ENCODE data around the gene TWF1. TPM values are rescaled to one million over a fixed set of nuclear protein-coding genes. Genes with fewer than 3 reads are reported as not detected.
A peak's percentile ranks its signal among the peaks of the same experiment; 100 is the strongest.

The TWF1 gene
- total RNA-seq, 4 donors from 2014 or later: 88.2 to 126 (median 111) TPM

- H3K9me3 ChIP-seq: no peaks in the 10 kb centered on the region
- H3K36me3 ChIP-seq: no peaks in the 10 kb centered on the region
- no peak overlapping the region for H3K27ac ChIP-seq
- no peak for ATAC-seq
- peaks cover 0 to under 1% (median 0%) of the 10 kb centered on the region in 3 donors for H3K4me1 ChIP-seq
- no peak for TF ChIP-seq POLR2A (IDR thresholded peaks at IDR 0.05)
- no peak for TF ChIP-seq POLR2AphosphoS5 (IDR thresholded peaks at IDR 0.05)
- TF ChIP-seq EP300 (IDR thresholded peaks at IDR 0.05): no peak
- TF ChIP-seq, protein P1, sequence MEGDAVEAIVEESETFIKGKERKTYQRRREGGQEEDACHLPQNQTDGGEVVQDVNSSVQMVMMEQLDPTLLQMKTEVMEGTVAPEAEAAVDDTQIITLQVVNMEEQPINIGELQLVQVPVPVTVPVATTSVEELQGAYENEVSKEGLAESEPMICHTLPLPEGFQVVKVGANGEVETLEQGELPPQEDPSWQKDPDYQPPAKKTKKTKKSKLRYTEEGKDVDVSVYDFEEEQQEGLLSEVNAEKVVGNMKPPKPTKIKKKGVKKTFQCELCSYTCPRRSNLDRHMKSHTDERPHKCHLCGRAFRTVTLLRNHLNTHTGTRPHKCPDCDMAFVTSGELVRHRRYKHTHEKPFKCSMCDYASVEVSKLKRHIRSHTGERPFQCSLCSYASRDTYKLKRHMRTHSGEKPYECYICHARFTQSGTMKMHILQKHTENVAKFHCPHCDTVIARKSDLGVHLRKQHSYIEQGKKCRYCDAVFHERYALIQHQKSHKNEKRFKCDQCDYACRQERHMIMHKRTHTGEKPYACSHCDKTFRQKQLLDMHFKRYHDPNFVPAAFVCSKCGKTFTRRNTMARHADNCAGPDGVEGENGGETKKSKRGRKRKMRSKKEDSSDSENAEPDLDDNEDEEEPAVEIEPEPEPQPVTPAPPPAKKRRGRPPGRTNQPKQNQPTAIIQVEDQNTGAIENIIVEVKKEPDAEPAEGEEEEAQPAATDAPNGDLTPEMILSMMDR (IDR thresholded peaks at IDR 0.05): no peak
- 50 to 88% methylated on average over 1 to 2 of the region's 2 CpGs for WGBS, 2 donors (ENCODE audit: low coverage in 1 of 2)
- no peaks in the 10 kb centered on the region for H3K27me3 ChIP-seq
- H3K4me3 ChIP-seq: no peak overlapping the region
Observed at GRCh38 chr12:43812057-43812456, 5.9 kb upstream of the TWF1 start.

GRCh38 chr12:43807386-43807785 is 1.3 kb upstream of the TWF1 start:
- ATAC-seq: no peak

GRCh38 chr12:43806737-43807072 is 588 bp upstream of the TWF1 start:
- peak overlapping the region; percentile 83 to 100 for H3K4me3 ChIP-seq
- TF ChIP-seq EP300 (IDR thresholded peaks at IDR 0.05): no peak
- TF ChIP-seq, protein P1 (IDR thresholded peaks at IDR 0.05): no peak
- no peak for TF ChIP-seq POLR2A (IDR thresholded peaks at IDR 0.05)
- TF ChIP-seq POLR2AphosphoS5 (IDR thresholded peaks at IDR 0.05): no peak

More at GRCh38 chr12:43807386-43807785, 1.3 kb upstream of the TWF1 start:
- no peak overlapping the region for H3K4me3 ChIP-seq
- peaks cover 0 to 6% of the 10 kb centered on the region in 2 donors for H3K36me3 ChIP-seq
- no peak overlapping the region for H3K27ac ChIP-seq
- peaks cover 0 to 36% (median 6%) of the 10 kb centered on the region in 3 donors for H3K4me1 ChIP-seq
- H3K27me3 ChIP-seq: no peaks in the 10 kb centered on the region
- H3K9me3 ChIP-seq: no peaks in the 10 kb centered on the region
- WGBS, 2 donors (ENCODE audit: low coverage in 1 of 2): 76 to 89% methylated on average over 3 of the region's 3 CpGs
- TF ChIP-seq POLR2A (IDR thresholded peaks at IDR 0.05) (no peak), EP300 (IDR thresholded peaks at IDR 0.05) (no peak), POLR2AphosphoS5 (IDR thresholded peaks at IDR 0.05) (no peak)
- TF ChIP-seq, protein P1 (IDR thresholded peaks at IDR 0.05): no peak

GRCh38 chr12:43805149-43805859 is 813 bp downstream of the TWF1 start:
- no peak for ATAC-seq
- TF ChIP-seq POLR2AphosphoS5 (IDR thresholded peaks at IDR 0.05): no peak
- TF ChIP-seq EP300 (IDR thresholded peaks at IDR 0.05): no peak
- TF ChIP-seq, protein P1 (IDR thresholded peaks at IDR 0.05): peak in 1 of 4 experiments; percentile 19

More at GRCh38 chr12:43806737-43807072, 588 bp upstream of the TWF1 start:
- WGBS, 2 donors (ENCODE audit: low coverage in 1 of 2): 0 to 4% methylated on average over 3 of the region's 3 CpGs
- H3K9me3 ChIP-seq: no peaks in the 10 kb centered on the region
- ATAC-seq: no peak
- H3K27me3 ChIP-seq: no peaks in the 10 kb centered on the region
- H3K27ac ChIP-seq: peak overlapping the region; percentile 94 to 99 (median 96)
- peaks cover 0 to 36% (median 6%) of the 10 kb centered on the region in 3 donors for H3K4me1 ChIP-seq
- peaks cover 0 to 9% of the 10 kb centered on the region in 2 donors for H3K36me3 ChIP-seq

More at GRCh38 chr12:43805149-43805859, 813 bp downstream of the TWF1 start:
- 4 to 5% methylated on average over 17 to 18 of the region's 20 CpGs for WGBS, 2 donors (ENCODE audit: low coverage in 1 of 2)
- Histone ChIP-seq H3K27ac (peak overlapping the region; percentile 94 to 99 (median 96)), H3K4me3 (peak overlapping the region; percentile 83 to 100), H3K9me3 (no peaks in the 10 kb centered on the region), H3K36me3 (peaks cover 3 to 22% of the 10 kb centered on the region in 2 donors), H3K4me1 (peaks cover 0 to 36% (median 6%) of the 10 kb centered on the region in 3 donors), H3K27me3 (no peaks in the 10 kb centered on the region)
